Measurements from ENCODE around the gene KLK15.

The KLK15 gene

DNA sequence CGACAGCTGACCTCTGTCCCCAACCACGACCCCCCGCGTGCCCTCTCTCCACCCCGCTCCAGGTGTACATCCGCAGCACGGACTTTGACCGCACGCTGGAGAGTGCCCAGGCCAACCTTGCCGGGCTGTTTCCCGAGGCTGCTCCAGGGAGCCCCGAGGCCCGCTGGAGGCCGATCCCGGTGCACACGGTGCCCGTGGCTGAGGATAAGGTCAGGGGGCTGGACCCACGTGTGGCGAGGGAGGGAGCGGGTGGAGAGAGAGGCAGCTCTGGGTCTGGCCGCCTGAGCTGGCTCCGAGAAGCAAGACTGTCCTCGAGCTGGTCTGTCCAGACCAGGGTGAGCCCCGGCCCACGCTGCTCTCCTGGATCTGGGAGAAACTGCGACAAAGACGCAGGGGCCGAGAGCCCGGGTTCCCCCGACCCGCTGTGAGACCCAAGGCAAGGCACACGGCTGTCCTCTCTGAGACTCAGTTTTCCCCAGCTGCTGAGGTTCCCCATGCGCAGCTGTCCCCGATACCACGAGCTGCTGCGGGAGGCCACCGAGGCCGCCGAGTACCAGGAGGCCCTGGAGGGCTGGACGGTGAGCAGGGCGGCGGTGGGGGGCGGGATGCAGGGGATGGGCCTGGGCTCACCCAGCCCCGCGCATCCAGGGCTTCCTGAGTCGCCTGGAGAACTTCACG lies 41.6 kb downstream of the KLK15 start:
- TF ChIP-seq SIN3A (IDR thresholded peaks at IDR 0.05; ENCODE audit: borderline replicate concordance, insufficient read depth, low read length): no peak
- TF ChIP-seq FOXP2 (optimal IDR thresholded peaks at IDR 0.05; ENCODE audit: borderline replicate concordance, extremely low read depth, extremely low read length, insufficient read depth): no peak
- TF ChIP-seq POLR2AphosphoS5 (IDR thresholded peaks at IDR 0.05; ENCODE audit: low read depth, low read length): no peak
- TF ChIP-seq, protein P1, sequence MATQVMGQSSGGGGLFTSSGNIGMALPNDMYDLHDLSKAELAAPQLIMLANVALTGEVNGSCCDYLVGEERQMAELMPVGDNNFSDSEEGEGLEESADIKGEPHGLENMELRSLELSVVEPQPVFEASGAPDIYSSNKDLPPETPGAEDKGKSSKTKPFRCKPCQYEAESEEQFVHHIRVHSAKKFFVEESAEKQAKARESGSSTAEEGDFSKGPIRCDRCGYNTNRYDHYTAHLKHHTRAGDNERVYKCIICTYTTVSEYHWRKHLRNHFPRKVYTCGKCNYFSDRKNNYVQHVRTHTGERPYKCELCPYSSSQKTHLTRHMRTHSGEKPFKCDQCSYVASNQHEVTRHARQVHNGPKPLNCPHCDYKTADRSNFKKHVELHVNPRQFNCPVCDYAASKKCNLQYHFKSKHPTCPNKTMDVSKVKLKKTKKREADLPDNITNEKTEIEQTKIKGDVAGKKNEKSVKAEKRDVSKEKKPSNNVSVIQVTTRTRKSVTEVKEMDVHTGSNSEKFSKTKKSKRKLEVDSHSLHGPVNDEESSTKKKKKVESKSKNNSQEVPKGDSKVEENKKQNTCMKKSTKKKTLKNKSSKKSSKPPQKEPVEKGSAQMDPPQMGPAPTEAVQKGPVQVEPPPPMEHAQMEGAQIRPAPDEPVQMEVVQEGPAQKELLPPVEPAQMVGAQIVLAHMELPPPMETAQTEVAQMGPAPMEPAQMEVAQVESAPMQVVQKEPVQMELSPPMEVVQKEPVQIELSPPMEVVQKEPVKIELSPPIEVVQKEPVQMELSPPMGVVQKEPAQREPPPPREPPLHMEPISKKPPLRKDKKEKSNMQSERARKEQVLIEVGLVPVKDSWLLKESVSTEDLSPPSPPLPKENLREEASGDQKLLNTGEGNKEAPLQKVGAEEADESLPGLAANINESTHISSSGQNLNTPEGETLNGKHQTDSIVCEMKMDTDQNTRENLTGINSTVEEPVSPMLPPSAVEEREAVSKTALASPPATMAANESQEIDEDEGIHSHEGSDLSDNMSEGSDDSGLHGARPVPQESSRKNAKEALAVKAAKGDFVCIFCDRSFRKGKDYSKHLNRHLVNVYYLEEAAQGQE (IDR thresholded peaks at IDR 0.05; ENCODE audit: insufficient read depth in 1 of 2, low read depth in 2 of 2, low read length in 2 of 2): no peak
- no peak for TF ChIP-seq TAF1 (IDR thresholded peaks at IDR 0.05; ENCODE audit: borderline replicate concordance, insufficient read depth, low read length)

DNA sequence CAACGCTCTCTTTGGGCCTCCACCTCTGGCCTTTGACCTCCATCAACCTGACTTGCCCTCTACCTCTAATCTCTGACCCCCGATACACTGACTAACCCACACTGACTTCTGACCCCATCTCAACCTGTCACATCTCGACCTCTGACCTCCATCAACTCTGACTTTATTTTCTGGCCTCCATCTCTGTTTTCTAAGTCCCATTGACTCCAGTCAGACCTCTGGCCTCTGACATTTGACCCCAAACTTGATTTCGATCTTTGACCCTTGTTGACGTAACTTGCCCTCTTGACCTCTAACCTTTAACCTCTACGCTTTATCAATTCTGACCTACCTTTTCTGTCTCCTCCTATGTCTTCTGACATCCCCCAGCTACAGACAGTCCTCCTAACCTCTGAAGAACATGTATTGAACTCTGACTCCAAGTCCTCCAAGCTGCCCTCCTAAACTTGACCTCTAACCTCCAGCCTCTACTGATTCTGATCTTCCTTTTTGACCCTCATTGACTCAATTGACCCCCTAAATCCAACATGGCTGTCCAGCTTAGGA lies 42.4 kb downstream of the KLK15 start:
- TF ChIP-seq TAF1 (IDR thresholded peaks at IDR 0.05; ENCODE audit: borderline replicate concordance, insufficient read depth, low read length) (no peak), SIN3A (IDR thresholded peaks at IDR 0.05; ENCODE audit: borderline replicate concordance, insufficient read depth, low read length) (no peak), POLR2AphosphoS5 (IDR thresholded peaks at IDR 0.05; ENCODE audit: low read depth, low read length) (no peak), FOXP2 (optimal IDR thresholded peaks at IDR 0.05; ENCODE audit: borderline replicate concordance, extremely low read depth, extremely low read length, insufficient read depth) (no peak)
- TF ChIP-seq, protein P1 (IDR thresholded peaks at IDR 0.05; ENCODE audit: insufficient read depth in 1 of 2, low read depth in 2 of 2, low read length in 2 of 2): no peak

DNA sequence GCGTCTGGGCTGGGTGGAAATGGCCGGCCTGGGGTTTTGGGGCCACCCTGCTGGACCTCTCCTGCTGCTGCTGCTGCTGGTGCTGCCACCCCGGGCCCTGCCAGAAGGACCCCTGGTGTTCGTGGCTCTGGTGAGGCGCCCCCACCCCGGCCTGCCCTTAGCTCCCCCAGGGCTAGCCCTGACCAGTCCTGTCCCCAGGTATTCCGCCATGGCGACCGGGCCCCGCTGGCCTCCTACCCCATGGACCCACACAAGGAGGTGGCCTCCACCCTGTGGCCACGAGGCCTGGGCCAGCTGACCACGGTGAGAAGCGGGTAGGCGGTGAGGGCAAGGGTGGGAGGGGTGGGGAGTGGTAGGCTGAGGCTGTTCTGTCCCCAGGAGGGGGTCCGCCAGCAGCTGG lies 43.0 kb downstream of the KLK15 start, which contains the start of gene ACP4:
Gene ACP4, plus strand, starts transcription at position 20 of the 400 bp plus-strand sequence. Its CDS starts 0 bp downstream, at position 20.
- TF ChIP-seq POLR2AphosphoS5 (IDR thresholded peaks at IDR 0.05; ENCODE audit: low read depth, low read length): no peak
- TF ChIP-seq TAF1 (IDR thresholded peaks at IDR 0.05; ENCODE audit: borderline replicate concordance, insufficient read depth, low read length): no peak
- no peak for TF ChIP-seq SIN3A (IDR thresholded peaks at IDR 0.05; ENCODE audit: borderline replicate concordance, insufficient read depth, low read length)
- TF ChIP-seq, protein P1 (IDR thresholded peaks at IDR 0.05; ENCODE audit: insufficient read depth in 1 of 2, low read depth in 2 of 2, low read length in 2 of 2): no peak
- TF ChIP-seq FOXP2 (optimal IDR thresholded peaks at IDR 0.05; ENCODE audit: borderline replicate concordance, extremely low read depth, extremely low read length, insufficient read depth): no peak

DNA sequence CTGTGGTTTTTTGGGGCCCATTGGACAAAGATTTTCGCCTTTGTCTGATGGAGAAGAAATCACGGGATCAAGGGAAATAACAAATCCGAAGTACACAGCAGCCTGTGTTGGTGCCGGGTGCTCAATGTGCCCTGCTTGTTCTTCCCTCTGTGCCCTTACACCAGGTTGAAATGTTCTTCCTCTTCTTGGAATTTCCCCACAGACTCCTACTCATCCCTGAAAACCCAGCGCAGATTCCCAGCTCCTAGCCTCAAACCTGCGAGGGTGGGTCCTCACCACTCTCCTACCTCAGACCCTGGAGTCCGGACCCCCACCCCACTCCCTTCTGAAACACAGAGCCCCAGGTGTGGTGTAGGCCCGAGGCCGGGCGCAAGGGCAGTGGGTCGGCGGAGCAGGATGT lies 48.0 kb downstream of the KLK15 start:
- TF ChIP-seq POLR2AphosphoS5 (IDR thresholded peaks at IDR 0.05; ENCODE audit: low read depth, low read length): no peak
- TF ChIP-seq, protein P1 (IDR thresholded peaks at IDR 0.05; ENCODE audit: insufficient read depth in 1 of 2, low read depth in 2 of 2, low read length in 2 of 2): no peak

All from PFSK-1 (cell line).